ENCODE data around the gene TUBB8B.
"Not testable (repeated sequence)": the region's sequence is repeated elsewhere in the genome, so short reads cannot be mapped to it uniquely, and the experiment has no call there.

TUBB8B gene

DNA sequence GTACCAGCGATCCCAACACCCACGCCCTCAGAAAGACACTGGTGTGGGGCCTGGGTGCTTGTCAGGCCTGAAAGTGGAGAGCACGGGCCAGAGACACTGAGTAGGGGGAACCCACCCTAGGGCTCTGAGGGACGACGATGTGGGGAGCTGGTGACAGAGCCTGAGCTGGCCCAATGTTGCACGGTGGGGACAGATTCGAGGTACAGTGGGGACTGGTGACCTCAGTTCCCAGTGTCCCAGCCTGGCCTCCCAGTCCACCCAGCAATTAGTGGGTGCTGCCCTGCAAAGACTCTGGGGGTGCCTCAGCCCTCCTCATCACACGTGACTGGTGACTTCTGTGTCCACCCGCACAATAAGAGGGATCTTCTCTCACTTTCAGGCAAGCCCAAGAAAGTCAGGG, 36.6 kb downstream of the TUBB8B start:
- not testable (repeated sequence) for DNase-seq (ENCODE audit: low read depth)

DNA sequence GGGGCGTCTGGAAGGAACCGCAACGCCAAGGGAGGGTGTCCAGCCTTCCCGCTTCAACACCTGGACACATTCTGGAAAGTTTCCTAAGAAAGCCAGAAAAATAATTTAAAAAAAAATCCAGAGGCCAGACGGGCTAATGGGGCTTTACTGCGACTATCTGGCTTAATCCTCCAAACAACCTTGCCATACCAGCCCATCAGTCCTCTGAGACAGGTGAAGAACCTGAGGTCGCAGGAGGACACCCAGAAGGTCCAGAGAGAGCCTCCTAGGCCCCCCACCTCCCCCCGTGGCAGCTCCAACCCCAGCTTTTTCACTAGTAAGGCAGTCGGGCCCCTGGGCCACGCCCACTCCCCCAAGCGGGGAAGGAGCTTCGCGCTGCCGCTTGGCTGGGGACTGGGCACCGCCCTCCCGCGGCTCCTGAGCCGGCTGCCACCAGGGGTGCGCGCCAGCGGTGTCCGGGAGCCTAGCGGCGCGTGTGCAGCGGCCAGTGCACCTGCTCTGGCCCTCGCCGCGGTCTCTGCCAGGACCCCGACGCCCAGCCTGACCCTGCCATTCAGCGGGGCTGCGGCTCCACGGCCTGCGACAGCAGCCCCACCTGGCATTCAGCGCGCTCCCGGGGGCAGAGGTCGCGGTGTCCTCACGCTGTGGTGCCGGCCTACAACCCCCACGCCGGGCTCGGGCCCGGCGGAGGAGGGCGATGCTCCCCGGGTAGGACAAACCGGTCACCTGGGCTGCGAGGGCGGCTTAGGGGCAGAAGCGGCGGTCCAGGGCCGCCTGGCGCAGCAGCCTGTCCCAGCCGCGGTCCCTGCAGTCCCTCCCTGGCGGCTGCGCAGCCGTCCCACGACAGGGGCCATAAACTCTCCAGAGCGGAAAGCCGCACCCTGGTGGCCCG, 37.8 kb downstream of the TUBB8B start:
- not testable (repeated sequence) for DNase-seq (ENCODE audit: low read depth)

DNA sequence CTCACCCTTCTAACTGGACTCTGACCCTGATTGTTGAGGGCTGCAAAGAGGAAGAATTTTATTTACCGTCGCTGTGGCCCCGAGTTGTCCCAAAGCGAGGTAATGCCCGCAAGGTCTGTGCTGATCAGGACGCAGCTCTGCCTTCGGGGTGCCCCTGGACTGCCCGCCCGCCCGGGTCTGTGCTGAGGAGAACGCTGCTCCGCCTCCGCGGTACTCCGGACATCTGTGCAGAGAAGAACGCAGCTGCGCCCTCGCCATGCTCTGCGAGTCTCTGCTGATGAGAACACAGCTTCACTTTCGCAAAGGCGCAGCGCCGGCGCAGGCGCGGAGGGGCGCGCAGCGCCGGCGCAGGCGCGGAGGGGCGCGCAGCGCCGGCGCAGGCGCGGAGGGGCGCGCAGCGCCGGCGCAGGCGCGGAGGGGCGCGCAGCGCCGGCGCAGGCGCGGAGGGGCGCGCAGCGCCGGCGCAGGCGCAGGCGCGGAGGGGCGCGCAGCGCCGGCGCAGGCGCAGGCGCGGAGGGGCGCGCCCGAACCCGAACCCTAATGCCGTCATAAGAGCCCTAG, 38.7 kb downstream of the TUBB8B start:
- DNase-seq (ENCODE audit: low read depth): not testable (repeated sequence)

- not testable (repeated sequence) for DNase-seq (ENCODE audit: low read depth)
These were observed 39.5 kb downstream of the TUBB8B start for GRCh38 chr18:9937-10336.

Measured in non-pigmented ciliary epithelial cell (primary cell).